DMS79 treated with DMSO at 0.1 percent for 48 hours (cell line): ENCODE data around the gene OTUD4.
"Not testable (repeated sequence)": the region's sequence is repeated elsewhere in the genome, so short reads cannot be mapped to it uniquely, and the experiment has no call there.

ENCODE experiments used
- DNase-seq: peaks from one replicate; lab custom pipeline; 2025; lab: John Stamatoyannopoulos, UW

Gene OTUD4

GRCh38 chr4:145178740-145179280 is 1.6 kb downstream of the OTUD4 start:
- no peak for DNase-seq

DNA sequence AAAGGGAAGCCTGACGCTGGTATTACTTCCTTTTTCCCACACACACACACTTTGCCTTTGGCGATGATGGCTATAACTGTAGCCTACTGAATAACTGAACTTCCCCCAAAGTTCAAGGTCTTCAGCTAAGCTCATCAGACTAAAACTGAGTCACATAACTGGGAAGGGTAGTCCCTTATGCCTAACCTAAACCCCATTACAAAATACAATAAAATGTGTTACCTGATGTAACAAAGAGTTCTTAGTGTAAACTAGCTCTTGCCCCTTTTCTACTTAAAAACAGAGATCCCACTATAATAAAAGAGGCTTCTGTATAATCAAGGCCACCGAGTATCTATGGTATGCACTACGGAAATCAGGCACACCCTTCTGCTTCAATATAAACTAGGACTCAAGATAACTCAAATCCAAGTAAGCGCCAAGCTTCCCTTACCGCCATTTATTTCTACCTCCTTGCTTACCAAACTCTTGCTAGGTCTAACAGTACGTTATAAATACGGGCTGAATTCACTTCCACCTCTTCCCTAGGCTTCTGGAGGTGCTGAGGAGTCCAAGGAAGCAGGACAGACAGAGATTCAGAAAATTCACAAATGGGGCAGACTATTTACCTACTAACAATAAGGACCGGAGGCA is 2.4 kb downstream of the OTUD4 start:
- no peak for DNase-seq

DNA sequence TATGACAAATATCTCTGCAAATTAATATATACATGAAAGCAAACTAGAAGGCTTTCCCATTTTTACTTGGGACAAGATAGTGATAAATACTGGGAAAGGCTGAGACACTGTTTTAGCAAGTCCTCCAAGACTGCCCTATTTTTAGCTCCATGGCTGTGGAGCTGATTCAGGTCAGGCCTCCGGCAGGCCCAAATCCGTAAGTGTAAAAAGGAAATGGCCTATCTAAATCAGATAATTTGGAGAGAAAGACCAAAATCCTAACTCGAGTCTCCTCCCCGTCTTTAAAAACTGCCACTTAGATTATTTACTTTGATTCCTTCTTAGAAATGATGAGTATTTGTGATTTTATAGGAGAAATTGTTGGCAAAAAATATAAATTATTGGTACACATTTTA is 2.9 kb downstream of the OTUD4 start:
- DNase-seq, result no peak

DNA sequence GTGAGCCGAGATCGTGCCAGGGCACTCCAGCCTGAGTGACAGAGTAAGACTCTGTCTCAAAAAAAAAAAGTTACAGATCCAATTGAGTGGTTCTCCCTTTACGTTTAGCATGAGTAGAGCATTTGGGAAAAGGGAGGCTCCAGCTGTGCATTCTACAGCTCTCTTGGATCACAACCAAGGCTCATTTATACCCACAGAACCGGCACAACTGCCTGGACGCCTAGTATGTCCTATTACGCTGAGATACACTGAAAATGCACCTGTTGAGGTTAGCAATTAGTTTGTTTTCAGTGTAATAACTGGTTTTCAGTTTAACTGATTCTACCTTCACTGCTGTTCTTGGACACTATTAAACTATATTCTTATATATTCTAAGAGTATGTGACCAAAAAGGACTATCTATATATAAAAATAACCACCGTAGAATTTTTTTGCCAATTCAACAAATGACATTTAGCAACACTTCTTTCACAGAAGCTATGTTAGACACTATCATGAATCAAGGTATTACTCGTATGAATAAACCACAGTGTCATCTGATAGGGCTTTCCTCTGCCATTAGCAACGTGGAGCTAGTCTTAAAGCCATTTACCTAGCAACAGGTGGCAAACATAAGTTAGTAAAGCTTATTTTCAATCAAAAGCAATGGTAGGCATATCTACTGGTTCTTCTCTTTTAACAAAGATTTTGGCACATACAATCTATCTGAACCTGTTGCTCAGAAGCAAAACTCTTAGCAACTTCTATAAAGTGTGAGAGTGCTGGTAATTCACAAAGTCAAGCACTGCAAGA is 3.6 kb downstream of the OTUD4 start:
- no peak for DNase-seq

DNA sequence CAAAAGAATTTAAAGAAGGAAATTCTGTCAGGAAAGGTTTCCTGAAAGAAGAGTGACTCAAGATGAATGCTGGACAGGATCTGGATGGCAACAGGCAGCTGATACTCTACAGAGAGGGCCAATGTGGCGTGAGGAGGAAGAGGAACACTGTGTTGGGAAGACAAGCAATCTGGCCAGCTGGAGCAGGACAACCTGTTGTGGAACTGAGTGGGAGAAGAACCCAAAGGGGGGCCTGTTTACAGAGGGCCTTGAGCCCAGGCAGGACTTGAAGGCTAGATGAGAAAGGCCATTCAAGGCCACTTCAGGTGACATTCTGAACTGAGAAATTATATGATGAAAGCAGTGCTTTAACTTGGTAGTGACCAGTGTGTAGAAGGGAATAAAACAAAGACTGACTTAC is 8.5 kb downstream of the OTUD4 start:
- DNase-seq, result no peak

DNA sequence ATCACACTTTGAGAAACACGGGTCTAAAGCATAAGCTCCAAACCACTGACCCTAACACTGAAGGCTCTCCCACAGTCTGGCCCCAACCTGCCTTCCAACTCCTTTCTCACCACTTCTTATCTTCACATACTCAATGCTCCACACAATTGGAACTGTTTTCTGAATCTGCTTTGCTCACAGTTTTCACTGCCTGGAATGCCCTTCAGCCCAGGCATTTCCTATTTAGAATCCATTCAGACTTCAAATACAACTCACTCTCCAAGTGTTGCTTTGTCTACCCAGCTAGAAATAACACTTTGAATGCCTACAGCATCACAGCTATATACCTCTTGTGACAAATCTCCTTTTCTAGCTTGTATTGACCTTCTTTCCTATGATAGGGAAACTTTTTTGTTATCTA is 10.2 kb downstream of the OTUD4 start:
- no peak for DNase-seq

DNA sequence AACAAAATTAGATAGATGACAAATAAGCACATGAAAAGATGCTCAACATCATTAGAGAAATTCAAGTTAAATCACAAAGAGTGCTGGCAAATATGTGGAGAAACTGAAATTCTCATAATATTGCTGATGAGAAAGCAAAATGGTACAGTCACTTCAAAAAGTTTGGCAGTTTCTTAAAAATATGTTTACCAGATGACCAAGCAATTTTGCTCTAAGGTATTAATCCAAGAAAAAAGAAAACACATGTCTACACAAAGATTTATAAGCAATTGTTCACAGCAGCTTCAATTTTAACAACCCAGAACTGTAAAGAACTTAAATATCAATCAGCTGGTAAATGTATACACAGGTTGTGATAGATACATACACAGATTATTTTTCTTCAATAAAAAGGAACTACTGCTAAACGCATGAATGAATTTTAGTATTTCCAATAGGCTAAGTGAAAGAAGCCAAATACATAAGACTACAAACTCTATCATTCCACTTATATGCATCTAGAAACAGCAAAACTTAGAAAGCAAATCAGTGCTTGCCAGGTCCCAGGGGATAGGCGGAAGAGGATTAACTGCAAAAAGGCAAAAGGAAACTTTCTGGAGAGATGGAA is 11.7 kb downstream of the OTUD4 start:
- DNase-seq, result no peak

GRCh38 chr4:145167887-145168286 is 12.5 kb downstream of the OTUD4 start:
- DNase-seq, result no peak

GRCh38 chr4:145161549-145161948 is 18.8 kb downstream of the OTUD4 start:
- no peak for DNase-seq

DNA sequence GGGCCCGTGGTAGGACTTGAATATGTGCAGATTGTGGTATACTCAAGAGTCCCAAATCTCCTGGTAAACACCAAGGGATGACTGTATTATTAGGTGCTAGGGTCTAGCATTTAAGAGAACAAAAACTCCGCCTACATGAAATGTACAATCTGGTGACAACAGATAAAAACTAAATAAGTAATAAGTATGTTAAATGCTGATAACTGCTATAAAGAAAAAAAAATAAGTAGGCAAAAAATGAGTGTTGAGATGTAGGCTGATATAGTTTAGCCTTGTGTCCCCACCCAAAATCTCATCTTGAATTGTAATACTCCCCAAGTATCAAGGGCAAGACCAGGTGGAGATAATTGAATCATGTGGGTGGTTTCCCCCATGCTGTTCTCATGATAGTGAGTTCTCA is 23.4 kb downstream of the OTUD4 start:
- no peak for DNase-seq

DNA sequence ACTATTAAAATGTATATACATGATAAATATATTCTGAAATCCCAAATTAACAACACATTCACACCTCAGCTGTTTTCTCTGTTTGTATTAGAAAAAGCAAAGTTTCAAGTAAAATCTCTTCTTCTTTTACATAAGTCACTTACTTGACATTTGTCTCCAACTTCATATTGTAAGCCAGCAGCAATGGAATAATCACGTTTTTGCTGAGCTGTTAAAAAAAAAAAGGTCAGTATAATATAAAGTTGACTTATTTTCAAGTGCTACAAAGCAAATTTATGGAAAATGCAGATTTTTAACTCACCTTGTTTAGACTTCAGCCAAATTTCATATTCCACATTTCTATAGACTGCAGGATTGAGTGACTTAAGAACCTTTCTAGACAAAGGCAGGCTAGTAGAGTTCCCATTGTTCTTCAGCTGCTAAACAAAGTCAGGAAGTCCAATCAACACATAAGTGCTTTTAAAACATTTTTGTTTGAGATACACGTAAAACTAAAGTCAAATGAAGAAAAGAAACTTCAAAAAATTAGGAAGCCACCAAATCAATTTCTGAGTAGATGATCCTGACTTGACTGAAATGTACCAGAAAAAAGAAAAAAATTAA is 25.0 kb downstream of the OTUD4 start:
- no peak for DNase-seq

- DNase-seq, result no peak
These were observed 25.8 kb downstream of the OTUD4 start for GRCh38 chr4:145154573-145154972.

DNA sequence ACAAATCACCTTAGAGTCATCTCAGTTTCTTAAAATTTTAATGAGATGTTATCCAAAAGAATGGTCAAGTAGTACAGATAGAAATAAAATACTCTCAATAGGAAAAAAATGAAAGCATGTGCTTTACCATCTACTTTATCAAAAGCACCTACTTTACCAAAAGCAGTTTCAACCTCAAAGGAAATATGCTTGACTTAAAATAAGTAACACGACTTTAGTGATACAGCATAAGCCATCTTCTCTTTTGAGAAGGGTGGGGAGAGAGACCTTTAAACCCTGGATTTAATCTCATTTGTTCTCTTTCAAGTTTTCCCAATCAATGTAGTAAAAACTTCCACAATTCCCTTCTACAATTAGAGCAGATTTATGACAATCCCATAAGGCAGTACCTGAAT is 26.5 kb downstream of the OTUD4 start:
- no peak for DNase-seq

DNA sequence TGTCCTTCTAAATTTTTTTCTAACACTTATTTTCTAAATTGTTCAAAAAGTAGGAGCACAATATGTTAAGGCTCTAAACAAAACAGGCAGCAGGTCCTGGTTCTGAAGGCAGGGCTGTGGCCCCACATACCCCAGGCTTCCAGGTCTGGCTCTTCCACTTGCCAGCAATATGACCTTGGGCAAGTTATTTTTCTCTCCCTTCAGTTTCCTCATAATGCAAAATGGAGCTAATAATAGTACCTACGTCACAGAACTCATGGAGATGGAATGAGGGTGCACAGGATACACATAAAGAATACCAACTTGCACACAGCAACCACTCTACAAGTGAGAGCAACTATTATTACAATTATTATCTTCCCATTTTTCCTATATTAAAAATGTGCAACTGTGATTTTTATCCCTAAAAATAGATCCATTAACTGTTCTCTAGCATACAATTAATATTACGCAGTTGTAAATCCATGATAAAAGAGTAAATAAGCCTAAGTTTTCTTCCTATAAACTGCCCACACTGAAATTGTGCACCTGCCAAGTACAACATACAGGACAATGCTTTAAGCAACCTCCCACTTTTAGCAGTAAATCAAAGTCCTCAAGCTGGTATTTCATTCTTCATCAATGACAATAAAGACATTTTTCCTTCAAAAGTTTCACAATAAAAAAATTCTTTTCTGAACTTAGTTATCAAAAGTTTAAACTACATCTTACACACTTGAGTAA is 27.0 kb downstream of the OTUD4 start:
- no peak for DNase-seq

GRCh38 chr4:145148980-145149379 is 31.4 kb downstream of the OTUD4 start:
- DNase-seq, result no peak

GRCh38 chr4:145136219-145136618 is 44.2 kb downstream of the OTUD4 start:
- DNase-seq, result not testable (repeated sequence)

GRCh38 chr4:145132511-145133098 is 47.8 kb downstream of the OTUD4 start:
- DNase-seq, result no peak

DNA sequence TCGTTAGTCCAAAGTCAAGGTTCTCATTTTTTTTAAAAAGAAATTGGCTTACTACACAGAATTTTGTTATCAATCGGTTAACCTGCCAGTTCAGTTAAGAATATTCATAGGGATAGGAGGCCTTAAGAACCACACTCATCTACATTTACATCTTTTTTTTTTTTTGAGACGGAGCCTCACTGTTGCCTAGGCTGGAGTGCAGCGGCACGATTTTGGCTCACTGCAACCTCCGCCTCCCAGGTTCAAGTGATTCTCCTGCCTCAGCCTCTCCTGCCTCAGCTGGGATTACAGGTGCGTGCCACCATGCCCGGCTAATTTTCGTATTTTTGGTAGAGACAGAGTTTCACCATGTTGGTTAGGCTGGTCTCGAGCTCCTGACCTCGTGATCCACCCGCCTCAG is 48.5 kb downstream of the OTUD4 start:
- no peak for DNase-seq

- no peak for DNase-seq
These were observed 49.5 kb downstream of the OTUD4 start for GRCh38 chr4:145130788-145131399.

GRCh38 chr4:145130130-145130529 is 50.3 kb downstream of the OTUD4 start:
- DNase-seq, result no peak

DNA sequence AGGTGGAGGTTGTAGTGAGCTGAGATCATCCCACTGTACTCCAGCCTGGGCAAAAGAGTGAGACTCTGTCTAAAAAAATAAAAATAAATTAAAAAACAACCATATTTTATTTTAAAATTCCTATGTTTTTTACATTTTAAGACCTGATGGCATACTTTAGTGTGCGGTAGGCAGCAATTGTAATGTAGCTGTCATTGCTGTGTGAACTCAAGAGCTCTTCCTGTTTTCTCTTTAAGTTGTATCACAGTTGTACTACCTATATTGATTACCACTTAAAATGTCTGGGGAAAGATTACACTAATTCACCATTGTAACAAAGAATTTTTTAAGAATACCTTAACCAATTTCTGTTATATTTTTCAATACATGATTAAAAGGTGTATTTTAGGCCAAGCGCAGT is 55.0 kb downstream of the OTUD4 start:
- DNase-seq, result no peak
